Measurements from ENCODE around the gene HOXA7.

The HOXA7 gene

GRCh38 chr7:27118580-27118979, 37.9 kb downstream of the HOXA7 start:
- DNase-seq, result no peak

GRCh38 chr7:27117887-27118491, 38.5 kb downstream of the HOXA7 start:
- DNase-seq, result no peak

GRCh38 chr7:27116962-27117886, 39.3 kb downstream of the HOXA7 start:
- no peak for DNase-seq

- DNase-seq, result no peak
These were observed 40.2 kb downstream of the HOXA7 start for GRCh38 chr7:27116031-27116961.

GRCh38 chr7:27115221-27116026, 41.1 kb downstream of the HOXA7 start:
- no peak for DNase-seq

GRCh38 chr7:27114881-27115220, 41.6 kb downstream of the HOXA7 start:
- no peak for DNase-seq

GRCh38 chr7:27113991-27114769, 42.3 kb downstream of the HOXA7 start:
- no peak for DNase-seq

- DNase-seq, result no peak
These were observed 43.2 kb downstream of the HOXA7 start for GRCh38 chr7:27112955-27113949.

GRCh38 chr7:27112361-27112760, 44.1 kb downstream of the HOXA7 start:
- no peak for DNase-seq

GRCh38 chr7:27111751-27112277, 44.7 kb downstream of the HOXA7 start:
- DNase-seq, result no peak

GRCh38 chr7:27111042-27111750, 45.3 kb downstream of the HOXA7 start:
- no peak for DNase-seq

GRCh38 chr7:27110186-27111031, 46.1 kb downstream of the HOXA7 start:
- DNase-seq, result peak in 6 of 14 donors; percentile 40 to 76 (median 54)

GRCh38 chr7:27109466-27110185, 46.8 kb downstream of the HOXA7 start:
- DNase-seq, result no peak

- no peak for DNase-seq
These were observed 47.9 kb downstream of the HOXA7 start for GRCh38 chr7:27108390-27109127.

GRCh38 chr7:27107391-27108381, 48.8 kb downstream of the HOXA7 start:
- no peak for DNase-seq

Measured in C1 segment of cervical spinal cord (tissue), 14 donors.